ENCODE data around the gene SREBF1. TPM values are rescaled to one million over a fixed set of nuclear protein-coding genes. Genes with fewer than 3 reads are reported as not detected.

Gene SREBF1
- total and polyA plus RNA-seq, 2 of the 8 experiments (the other 6 are each of a cell fraction or from before 2014, with no cell fraction given): 28.6 to 70.8 TPM

GRCh38 chr17:17847118-17847689, 10.4 kb upstream of the SREBF1 start:
- H3K36me3 ChIP-seq (ENCODE audit: control insufficient read depth in 2 of 4, insufficient read depth in 4 of 4, low read length in 3 of 4): no peaks in the 10 kb centered on the region
- no peak for DNase-seq (ENCODE audit: low read depth in 1 of 2, low spot score in 2 of 2)
- H3K4ac ChIP-seq (replicated peaks; ENCODE audit: insufficient read length, low read depth, low read length): no peak overlapping the region
- no peak for FAIRE-seq
- H3K79me1 ChIP-seq (ENCODE audit: low read depth, low read length): no peaks in the 10 kb centered on the region
- no peak overlapping the region for H3K4me3 ChIP-seq (ENCODE audit: extremely low read depth in 1 of 4, insufficient read depth in 2 of 4, low read depth in 3 of 4, low read length in 4 of 4)
- no peak overlapping the region for H2BK5ac ChIP-seq (ENCODE audit: low read depth, low read length)
- no peak overlapping the region for H3K27ac ChIP-seq (ENCODE audit: low read depth, low read length)
- no peak overlapping the region for H2BK120ac ChIP-seq (replicated peaks; ENCODE audit: low read depth, low read length)
- no peaks in the 10 kb centered on the region; a peak in 1 of 7 replicates for H3K27me3 ChIP-seq (replicated peaks in 1 of 4; ENCODE audit: control insufficient read depth in 3 of 4, extremely low read depth in 1 of 4, insufficient read depth in 3 of 4, low read length in 3 of 4)
- no peak overlapping the region for H3K56ac ChIP-seq (replicated peaks; ENCODE audit: insufficient read length, low read depth, low read length)
- H3K4me2 ChIP-seq (ENCODE audit: insufficient read depth in 1 of 2, low read depth in 2 of 2, low read length in 2 of 2): no peak overlapping the region
- 85% methylated on average over 17 of the region's 17 CpGs; no CpG with 5 or more reads in 1 of the 2 experiments for WGBS, 2 experiments (ENCODE audit: extremely low coverage in 1 of 2, insufficient coverage in 1 of 2, insufficient read length in 1 of 2, insufficient replicate concordance in 2 of 2, low coverage in 1 of 2, low lambda C conversion rate in 2 of 2, missing lambda C conversion rate in 1 of 2)
- no peak overlapping the region; the same call in 1 of the 2 replicates for H3K18ac ChIP-seq (ENCODE audit: extremely low read depth, low read length)
- no peak overlapping the region for H3K9ac ChIP-seq (replicated peaks in 1 of 4; ENCODE audit: extremely low read depth in 1 of 4, low read depth in 3 of 4, low read length in 3 of 4)
- H4K8ac ChIP-seq (ENCODE audit: extremely low read depth, insufficient read depth, low read length): no peak overlapping the region; the same call in 1 of the 2 replicates
- H2AK5ac ChIP-seq (ENCODE audit: low read depth, low read length): 0 out of 2 replicates have a peak overlapping the region, but pooled peaks have one; percentile 24
- H4K5ac ChIP-seq (ENCODE audit: insufficient read length, low read depth, low read length): no peak overlapping the region
- TF ChIP-seq SP2 (IDR thresholded peaks at IDR 0.05; ENCODE audit: low read length) (no peak), ASH2L (IDR thresholded peaks at IDR 0.05; ENCODE audit: low read length) (no peak), EGR1 (IDR thresholded peaks at IDR 0.05; ENCODE audit: borderline replicate concordance, low read depth, low read length) (no peak), EP300 (IDR thresholded peaks at IDR 0.05; ENCODE audit: borderline replicate concordance in 1 of 2, low read depth in 2 of 2, low read length in 2 of 2) (no peak), TCF12 (IDR thresholded peaks at IDR 0.05; ENCODE audit: low read depth, low read length) (no peak), KDM1A (IDR thresholded peaks at IDR 0.05; ENCODE audit: borderline replicate concordance, low read length) (no peak), NANOG (IDR thresholded peaks at IDR 0.05; ENCODE audit: insufficient read depth, low read depth, low read length, poor library complexity, severe bottlenecking) (no peak), BRCA1 (IDR thresholded peaks at IDR 0.05; ENCODE audit: low read depth, low read length) (no peak)
- H3K14ac ChIP-seq (ENCODE audit: insufficient read length): no peak overlapping the region
- H3K79me2 ChIP-seq (ENCODE audit: control insufficient read depth in 1 of 2, insufficient read depth in 2 of 2, low read length in 2 of 2): no peaks in the 10 kb centered on the region
- ChIA-PET POLR2A (ENCODE audit: partially characterized antibody) (interaction anchor here (1.0 to 7.6 kb wide), 4 partner anchors 10 to 73 kb away, joined by 3 to 63 read pairs (median 24); partner anchors contain the start of gene SREBF1), CTCF (ENCODE audit: partially characterized antibody) (interaction anchor here (0.9 to 5.9 kb wide), 11 partner anchors 10 to 185 kb away, joined by 3 to 44 read pairs (median 4); no protein-coding TSS in a partner anchor)
- H3K23ac ChIP-seq (ENCODE audit: insufficient read length): no peak overlapping the region
- H4K91ac ChIP-seq (replicated peaks; ENCODE audit: insufficient read length, low read length): no peak overlapping the region
- peaks cover 0 to 1% of the 10 kb centered on the region in 2 experiments for H4K20me1 ChIP-seq (replicated peaks in 1 of 2; ENCODE audit: control insufficient read depth in 1 of 2, insufficient read depth in 2 of 2, low read length in 2 of 2)
- H3K9me3 ChIP-seq (ENCODE audit: insufficient read depth in 2 of 2, low read depth in 1 of 2, low read length in 1 of 2): no peaks in the 10 kb centered on the region
- H3K23me2 ChIP-seq (ENCODE audit: low read depth, low read length): no peaks in the 10 kb centered on the region
- no peak overlapping the region for H2BK20ac ChIP-seq (ENCODE audit: low read length)
- no peak overlapping the region for H2BK15ac ChIP-seq (ENCODE audit: low read length)
- peaks cover 0 to 33% (median 21%) of the 10 kb centered on the region in 4 experiments; a peak in 6 of 7 replicates for H3K4me1 ChIP-seq (replicated peaks in 1 of 4; ENCODE audit: control insufficient read depth in 3 of 4, insufficient read depth in 4 of 4, low read length in 3 of 4)
- H2BK12ac ChIP-seq (ENCODE audit: low read depth, low read length): peak overlapping the region; percentile 84; the same call in 1 of the 2 replicates
- H2AFZ ChIP-seq (ENCODE audit: low read length): no peak overlapping the region
